H1 (cell line): Measurements from ENCODE around the gene USP3. TPM values are rescaled to one million over a fixed set of nuclear protein-coding genes. Genes with fewer than 3 reads are reported as not detected.

Source experiments
- CHD2 ChIP-seq: IDR thresholded peaks from 2 replicates; pipeline ENCODE4 v1.6.1; 2012; ENCODE audit warnings: low read length, improper control_type of control experiment
- SP2 ChIP-seq: IDR thresholded peaks from 2 replicates; pipeline ENCODE4 v1.6.1; 2012; ENCODE audit warnings: mild to moderate bottlenecking, low read length, inconsistent platforms
- polyA plus RNA-seq, 7 experiments: library from polyadenylated mRNA; depleted of rRNA in 3 of 7; stranded (reverse) in 5 of 7; unstranded in 2 of 7; fragments of >200 nt in 5 of 7; fragments of 200-250 nt in 2 of 7; gene quantifications; 1 replicate in 5 of 7; 2 replicates in 1 of 7; 4 replicates in 1 of 7; pipeline versions ENCODE4 v1.2.1 to v1.2.3, GENCODE V29; 2011 to 2013; ENCODE audit warnings: missing spikeins in 2 of 7, mixed read lengths in 2 of 7
- total RNA-seq: library from RNA; stranded (reverse); fragmentation: NEBNext Ultra II Directional; extraction: Animal tissue kit (Norgen Biotek cat#: 25700); gene quantifications from 2 replicates; pipeline ENCODE4 v1.2.1, GENCODE V29; 2021
- TF ChIP-seq, protein P1 (sequence below): IDR thresholded peaks from 2 replicates; pipeline ENCODE4 v1.6.1; 2012; ENCODE audit warnings: inconsistent platforms

Gene USP3
- total and polyA plus RNA-seq, 2 of the 8 experiments (the other 6 are each of a cell fraction or from before 2014, with no cell fraction given): 15.5 to 16.2 TPM

DNA sequence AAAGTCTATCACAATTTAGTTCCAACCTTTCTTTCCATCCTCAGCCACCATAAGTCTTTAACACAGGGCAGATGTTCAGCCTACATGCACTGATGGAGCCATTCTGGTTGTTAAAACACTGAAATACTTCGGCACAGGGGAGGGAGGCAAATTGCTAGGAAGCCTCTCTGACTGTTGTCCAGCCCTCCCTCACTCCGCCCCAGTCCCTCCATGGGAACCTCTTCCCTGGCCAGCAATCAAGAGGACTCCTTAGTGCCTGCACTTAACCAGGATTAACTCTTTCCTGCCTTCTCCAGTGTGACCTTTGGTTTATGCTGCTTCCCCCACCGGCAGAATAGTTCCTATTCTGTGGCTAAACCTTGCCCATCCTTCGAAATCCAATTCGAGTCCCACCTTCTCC is 47.0 kb upstream of the USP3 start (continued):
- TF ChIP-seq, protein P1, sequence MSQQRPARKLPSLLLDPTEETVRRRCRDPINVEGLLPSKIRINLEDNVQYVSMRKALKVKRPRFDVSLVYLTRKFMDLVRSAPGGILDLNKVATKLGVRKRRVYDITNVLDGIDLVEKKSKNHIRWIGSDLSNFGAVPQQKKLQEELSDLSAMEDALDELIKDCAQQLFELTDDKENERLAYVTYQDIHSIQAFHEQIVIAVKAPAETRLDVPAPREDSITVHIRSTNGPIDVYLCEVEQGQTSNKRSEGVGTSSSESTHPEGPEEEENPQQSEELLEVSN: no peak
- TF ChIP-seq CHD2: no peak
- no peak for TF ChIP-seq SP2
